ENCODE results near the gene CCDC177.

DNA sequence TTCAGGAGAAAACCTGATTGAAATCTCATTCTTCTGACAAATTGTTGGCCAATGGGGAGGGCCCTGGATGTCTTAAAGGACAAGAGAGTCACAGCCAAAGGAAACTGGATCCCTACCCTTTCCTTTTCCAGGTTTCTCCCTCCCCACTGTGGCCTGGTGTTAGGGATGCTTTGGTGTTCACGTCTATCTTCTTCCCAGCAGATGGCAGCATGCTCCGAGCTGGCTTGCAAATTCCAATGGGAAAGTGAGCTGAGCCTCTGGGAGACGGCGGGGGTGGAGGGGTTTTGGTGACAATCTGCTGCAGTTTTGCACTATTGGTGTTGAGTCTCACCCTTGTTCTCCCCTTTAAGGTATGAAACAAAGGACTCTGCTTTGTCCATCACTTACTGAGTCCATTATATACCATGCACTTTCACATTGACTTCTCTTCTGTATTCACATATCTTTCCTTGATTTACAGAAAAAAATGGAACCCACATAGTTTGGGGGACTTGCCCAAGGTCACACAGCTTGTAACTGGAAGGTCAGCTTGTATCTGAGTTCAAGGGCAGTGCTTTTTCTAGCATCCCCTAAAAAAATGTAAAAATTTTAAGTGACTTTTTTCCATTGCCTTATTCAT is 39.3 kb downstream of the CCDC177 start:
- TF ChIP-seq, protein P1, sequence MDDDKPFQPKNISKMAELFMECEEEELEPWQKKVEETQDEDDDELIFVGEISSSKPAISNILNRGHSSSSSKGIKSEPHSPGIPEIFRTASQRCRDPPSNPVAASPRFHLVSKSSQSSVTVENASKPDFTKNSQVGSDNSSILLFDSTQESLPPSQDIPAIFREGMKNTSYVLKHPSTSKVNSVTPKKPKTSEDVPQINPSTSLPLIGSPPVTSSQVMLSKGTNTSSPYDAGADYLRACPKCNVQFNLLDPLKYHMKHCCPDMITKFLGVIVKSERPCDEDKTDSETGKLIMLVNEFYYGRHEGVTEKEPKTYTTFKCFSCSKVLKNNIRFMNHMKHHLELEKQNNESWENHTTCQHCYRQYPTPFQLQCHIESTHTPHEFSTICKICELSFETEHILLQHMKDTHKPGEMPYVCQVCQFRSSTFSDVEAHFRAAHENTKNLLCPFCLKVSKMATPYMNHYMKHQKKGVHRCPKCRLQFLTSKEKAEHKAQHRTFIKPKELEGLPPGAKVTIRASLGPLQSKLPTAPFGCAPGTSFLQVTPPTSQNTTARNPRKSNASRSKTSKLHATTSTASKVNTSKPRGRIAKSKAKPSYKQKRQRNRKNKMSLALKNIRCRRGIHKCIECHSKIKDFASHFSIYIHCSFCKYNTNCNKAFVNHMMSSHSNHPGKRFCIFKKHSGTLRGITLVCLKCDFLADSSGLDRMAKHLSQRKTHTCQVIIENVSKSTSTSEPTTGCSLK (tag by site-specific recombination; IDR thresholded peaks at IDR 0.05): no peak
- TF ChIP-seq ZNF585B (tag by site-specific recombination; IDR thresholded peaks at IDR 0.05) (no peak), KLF16 (tag by site-specific recombination; IDR thresholded peaks at IDR 0.05) (no peak), TCF7L2 (IDR thresholded peaks at IDR 0.05; ENCODE audit: borderline replicate concordance, low read depth, low read length) (no peak)

Data from HEK293 (cell line).